DOHH2 (cell line): Measurements from ENCODE around the gene TUB.

Experiments
- EZH2phosphoT487 ChIP-seq: fragments of 200-600 bp; sonication (generic); IDR thresholded peaks from 2 replicates; pipeline ENCODE4 v1.6.1; 2017; ENCODE audit warnings: borderline replicate concordance, mild to moderate bottlenecking, antibody characterized with exemption, low read length, moderate library complexity, mixed read lengths
- TF ChIP-seq, protein P1 (sequence below): fragments of 200-600 bp; sonication (generic); IDR thresholded peaks from one replicate; pipeline ENCODE4 v1.5.1; 2014; ENCODE audit warnings: antibody characterized with exemption, mild to moderate bottlenecking, low read depth, low read length; ENCODE audit not compliant: poor library complexity, severe bottlenecking

DNA sequence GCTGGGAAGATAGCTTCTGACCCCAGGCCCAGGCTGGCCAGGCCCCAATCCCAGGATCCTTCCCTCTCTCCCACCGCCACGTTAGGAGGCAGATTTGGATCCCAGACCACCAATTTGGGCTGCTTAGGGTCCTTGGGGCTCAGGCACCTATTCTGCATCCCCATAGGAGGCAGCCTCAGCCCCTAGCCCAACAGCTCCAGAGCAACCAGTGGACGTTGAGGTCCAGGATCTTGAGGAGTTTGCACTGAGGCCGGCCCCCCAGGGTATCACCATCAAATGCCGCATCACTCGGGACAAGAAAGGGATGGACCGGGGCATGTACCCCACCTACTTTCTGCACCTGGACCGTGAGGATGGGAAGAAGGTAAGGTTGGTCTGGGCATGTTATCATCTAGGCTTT lies 16.1 kb downstream of the TUB start:
- TF ChIP-seq, protein P1, sequence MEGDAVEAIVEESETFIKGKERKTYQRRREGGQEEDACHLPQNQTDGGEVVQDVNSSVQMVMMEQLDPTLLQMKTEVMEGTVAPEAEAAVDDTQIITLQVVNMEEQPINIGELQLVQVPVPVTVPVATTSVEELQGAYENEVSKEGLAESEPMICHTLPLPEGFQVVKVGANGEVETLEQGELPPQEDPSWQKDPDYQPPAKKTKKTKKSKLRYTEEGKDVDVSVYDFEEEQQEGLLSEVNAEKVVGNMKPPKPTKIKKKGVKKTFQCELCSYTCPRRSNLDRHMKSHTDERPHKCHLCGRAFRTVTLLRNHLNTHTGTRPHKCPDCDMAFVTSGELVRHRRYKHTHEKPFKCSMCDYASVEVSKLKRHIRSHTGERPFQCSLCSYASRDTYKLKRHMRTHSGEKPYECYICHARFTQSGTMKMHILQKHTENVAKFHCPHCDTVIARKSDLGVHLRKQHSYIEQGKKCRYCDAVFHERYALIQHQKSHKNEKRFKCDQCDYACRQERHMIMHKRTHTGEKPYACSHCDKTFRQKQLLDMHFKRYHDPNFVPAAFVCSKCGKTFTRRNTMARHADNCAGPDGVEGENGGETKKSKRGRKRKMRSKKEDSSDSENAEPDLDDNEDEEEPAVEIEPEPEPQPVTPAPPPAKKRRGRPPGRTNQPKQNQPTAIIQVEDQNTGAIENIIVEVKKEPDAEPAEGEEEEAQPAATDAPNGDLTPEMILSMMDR, result no peak
- no peak for TF ChIP-seq EZH2phosphoT487
